ENCODE results near the gene C2orf15. TPM values are rescaled to one million over a fixed set of nuclear protein-coding genes. Genes with fewer than 3 reads are reported as not detected.
A peak's percentile ranks its signal among the peaks of the same experiment; 100 is the strongest.

C2orf15 gene
- total and polyA plus RNA-seq, 9 of the 15 experiments (the other 6 are each of a cell fraction or from before 2014, with no cell fraction given) = 0.04 to 0.27 (median 0.15) TPM; not detected in 1

DNA sequence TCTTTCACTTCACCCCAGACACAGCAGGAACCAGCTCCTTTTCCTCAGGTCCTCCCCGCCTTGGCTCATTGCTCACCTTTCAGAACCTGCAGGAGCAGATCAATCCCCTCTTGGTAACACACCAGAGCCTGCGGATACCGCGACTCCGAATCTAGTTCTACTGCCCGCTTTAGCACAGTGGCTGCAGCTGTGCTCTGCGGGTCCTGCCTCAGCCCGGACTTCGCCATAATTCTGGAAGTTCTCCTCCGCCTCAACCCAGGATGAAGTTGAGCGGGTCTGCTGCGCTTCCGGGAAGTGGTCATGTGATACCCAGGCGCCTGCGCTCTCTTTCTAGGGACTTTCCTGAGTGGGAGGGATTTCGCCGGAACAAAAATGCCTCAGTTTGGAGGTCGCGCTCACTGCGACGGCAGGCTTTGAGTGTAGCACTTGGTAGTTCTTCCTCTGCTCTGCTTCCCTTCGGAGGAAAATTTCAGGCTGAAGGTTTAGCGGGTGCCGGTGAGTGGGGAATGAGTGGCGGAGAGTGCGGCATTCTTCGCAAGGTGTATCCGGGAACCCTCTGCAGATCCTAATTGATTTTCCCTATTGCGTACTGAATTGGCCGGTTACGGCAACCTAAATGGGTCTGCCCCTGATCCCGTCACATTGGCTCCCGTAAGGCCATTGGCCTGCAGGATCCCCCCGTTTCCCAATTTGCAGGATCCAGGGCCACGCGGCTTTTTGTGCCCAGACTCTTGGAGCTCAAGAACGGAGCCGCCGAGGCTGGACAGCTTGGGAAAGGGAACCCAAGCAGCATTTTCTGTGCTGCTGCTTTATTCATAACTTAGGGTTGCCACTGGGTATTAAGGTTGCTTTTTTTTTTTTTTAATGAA is 39.5 kb downstream of the C2orf15 start, which contains the start of the genes MITD1 and MRPL30 (continued):
- TF ChIP-seq SIX5 (IDR thresholded peaks at IDR 0.05; ENCODE audit: borderline replicate concordance in 1 of 2, insufficient read depth in 1 of 2, low read depth in 1 of 2, low read length in 2 of 2) (peak; percentile 59 to 64; a peak in 3 of 4 replicates), ZNF212 (CRISPR knock-in tag; IDR thresholded peaks at IDR 0.05) (peak; percentile 48; the same call in 1 of the 2 replicates), POLR2H (tag; IDR thresholded peaks at IDR 0.05; ENCODE audit: low read depth) (peak; percentile 56; the same call in 1 of the 2 replicates), ZFPM2 (CRISPR knock-in tag; IDR thresholded peaks at IDR 0.05) (no peak), MCM7 (IDR thresholded peaks at IDR 0.05) (no peak), MYNN (IDR thresholded peaks at IDR 0.05) (0 out of 2 replicates have a peak, but pooled peaks have one; percentile 13), MYNN (CRISPR knock-in tag; IDR thresholded peaks at IDR 0.05) (no peak), ZNF76 (CRISPR knock-in tag; IDR thresholded peaks at IDR 0.05; ENCODE audit: borderline replicate concordance) (peak; percentile 63; the same call in 1 of the 2 replicates), ZBTB8A (IDR thresholded peaks at IDR 0.05; ENCODE audit: partially characterized antibody) (no peak), FOS (IDR thresholded peaks at IDR 0.05; ENCODE audit: extremely low read depth, insufficient read length) (no peak), SP1 (CRISPR knock-in tag; IDR thresholded peaks at IDR 0.05) (peak; percentile 92), SMAD3 (CRISPR knock-in tag; conservative IDR thresholded peaks at IDR 0.05) (no peak), HDAC6 (IDR thresholded peaks at IDR 0.05; ENCODE audit: low read depth, low read length) (no peak), NR2C2 (CRISPR knock-in tag; IDR thresholded peaks at IDR 0.05) (peak; percentile 94), NR2C2 (tag; IDR thresholded peaks at IDR 0.05) (peak; percentile 99), MCM5 (IDR thresholded peaks at IDR 0.05; ENCODE audit: low read depth) (no peak), MAZ (CRISPR knock-in tag; conservative IDR thresholded peaks at IDR 0.05 in 1 of 2, IDR thresholded peaks at IDR 0.05 in 1 of 2) (peak; percentile 69 to 88; a peak in 3 of 4 replicates), MAFG (tag; conservative IDR thresholded peaks at IDR 0.05) (no peak), CXXC5 (CRISPR knock-in tag; IDR thresholded peaks at IDR 0.05) (peak; percentile 68), ZNF444 (CRISPR knock-in tag; IDR thresholded peaks at IDR 0.05) (no peak), KHSRP (IDR thresholded peaks at IDR 0.05) (no peak), E2F3 (CRISPR knock-in tag; IDR thresholded peaks at IDR 0.05) (no peak), CAMTA2 (CRISPR knock-in tag; conservative IDR thresholded peaks at IDR 0.05) (no peak), EGR1 (conservative IDR thresholded peaks at IDR 0.05) (peak; percentile 87)
- TF ChIP-seq, protein P1, sequence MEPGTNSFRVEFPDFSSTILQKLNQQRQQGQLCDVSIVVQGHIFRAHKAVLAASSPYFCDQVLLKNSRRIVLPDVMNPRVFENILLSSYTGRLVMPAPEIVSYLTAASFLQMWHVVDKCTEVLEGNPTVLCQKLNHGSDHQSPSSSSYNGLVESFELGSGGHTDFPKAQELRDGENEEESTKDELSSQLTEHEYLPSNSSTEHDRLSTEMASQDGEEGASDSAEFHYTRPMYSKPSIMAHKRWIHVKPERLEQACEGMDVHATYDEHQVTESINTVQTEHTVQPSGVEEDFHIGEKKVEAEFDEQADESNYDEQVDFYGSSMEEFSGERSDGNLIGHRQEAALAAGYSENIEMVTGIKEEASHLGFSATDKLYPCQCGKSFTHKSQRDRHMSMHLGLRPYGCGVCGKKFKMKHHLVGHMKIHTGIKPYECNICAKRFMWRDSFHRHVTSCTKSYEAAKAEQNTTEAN (CRISPR knock-in tag; IDR thresholded peaks at IDR 0.05) = no peak
- TF ChIP-seq, protein P2, sequence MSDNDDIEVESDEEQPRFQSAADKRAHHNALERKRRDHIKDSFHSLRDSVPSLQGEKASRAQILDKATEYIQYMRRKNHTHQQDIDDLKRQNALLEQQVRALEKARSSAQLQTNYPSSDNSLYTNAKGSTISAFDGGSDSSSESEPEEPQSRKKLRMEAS (CRISPR knock-in tag; IDR thresholded peaks at IDR 0.05) = peak; percentile 61
- TF ChIP-seq, protein P3, sequence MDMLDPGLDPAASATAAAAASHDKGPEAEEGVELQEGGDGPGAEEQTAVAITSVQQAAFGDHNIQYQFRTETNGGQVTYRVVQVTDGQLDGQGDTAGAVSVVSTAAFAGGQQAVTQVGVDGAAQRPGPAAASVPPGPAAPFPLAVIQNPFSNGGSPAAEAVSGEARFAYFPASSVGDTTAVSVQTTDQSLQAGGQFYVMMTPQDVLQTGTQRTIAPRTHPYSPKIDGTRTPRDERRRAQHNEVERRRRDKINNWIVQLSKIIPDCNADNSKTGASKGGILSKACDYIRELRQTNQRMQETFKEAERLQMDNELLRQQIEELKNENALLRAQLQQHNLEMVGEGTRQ (CRISPR knock-in tag; IDR thresholded peaks at IDR 0.05) = peak; percentile 96
- TF ChIP-seq, protein P4, sequence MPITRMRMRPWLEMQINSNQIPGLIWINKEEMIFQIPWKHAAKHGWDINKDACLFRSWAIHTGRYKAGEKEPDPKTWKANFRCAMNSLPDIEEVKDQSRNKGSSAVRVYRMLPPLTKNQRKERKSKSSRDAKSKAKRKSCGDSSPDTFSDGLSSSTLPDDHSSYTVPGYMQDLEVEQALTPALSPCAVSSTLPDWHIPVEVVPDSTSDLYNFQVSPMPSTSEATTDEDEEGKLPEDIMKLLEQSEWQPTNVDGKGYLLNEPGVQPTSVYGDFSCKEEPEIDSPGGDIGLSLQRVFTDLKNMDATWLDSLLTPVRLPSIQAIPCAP (CRISPR knock-in tag; IDR thresholded peaks at IDR 0.05; ENCODE audit: borderline replicate concordance) = no peak
